Measurements from ENCODE around the gene ZNF195.
"Not testable (repeated sequence)": the region's sequence is repeated elsewhere in the genome, so short reads cannot be mapped to it uniquely, and the experiment has no call there.

The ZNF195 gene

GRCh38 chr11:3402181-3402860 is 23.4 kb upstream of the ZNF195 start:
- not testable (repeated sequence) for ATAC-seq

- not testable (repeated sequence) for ATAC-seq
Measured at GRCh38 chr11:3401052-3401451, 22.1 kb upstream of the ZNF195 start.

- not testable (repeated sequence) for ATAC-seq
Measured at GRCh38 chr11:3398509-3398908, 19.6 kb upstream of the ZNF195 start.

GRCh38 chr11:3398106-3398505 is 19.2 kb upstream of the ZNF195 start:
- not testable (repeated sequence) for ATAC-seq

GRCh38 chr11:3397210-3397609 is 18.3 kb upstream of the ZNF195 start:
- not testable (repeated sequence) for ATAC-seq

- ATAC-seq = not testable (repeated sequence)
Measured at GRCh38 chr11:3395468-3395867, 16.5 kb upstream of the ZNF195 start.

GRCh38 chr11:3394956-3395355 is 16.0 kb upstream of the ZNF195 start:
- ATAC-seq = not testable (repeated sequence)

- not testable (repeated sequence) for ATAC-seq
Measured at GRCh38 chr11:3393450-3393849, 14.5 kb upstream of the ZNF195 start.

- ATAC-seq = no peak
Measured at GRCh38 chr11:3382613-3383285, 3.8 kb upstream of the ZNF195 start.

GRCh38 chr11:3381794-3382193 is 2.8 kb upstream of the ZNF195 start:
- ATAC-seq = no peak

GRCh38 chr11:3380706-3381545 is 2.0 kb upstream of the ZNF195 start:
- ATAC-seq = no peak

- no peak for ATAC-seq
Measured at GRCh38 chr11:3375552-3375951, 3.4 kb downstream of the ZNF195 start.

GRCh38 chr11:3370311-3370870 is 8.6 kb downstream of the ZNF195 start:
- ATAC-seq = no peak

- ATAC-seq = no peak
Measured at GRCh38 chr11:3369366-3369765, 9.6 kb downstream of the ZNF195 start.

- no peak for ATAC-seq
Measured at GRCh38 chr11:3368199-3368598, 10.7 kb downstream of the ZNF195 start.

GRCh38 chr11:3367221-3367620 is 11.7 kb downstream of the ZNF195 start:
- no peak for ATAC-seq

GRCh38 chr11:3359092-3359824 is 19.7 kb downstream of the ZNF195 start:
- ATAC-seq = no peak

GRCh38 chr11:3357994-3358676 is 20.8 kb downstream of the ZNF195 start:
- ATAC-seq = no peak

GRCh38 chr11:3357302-3357701 is 21.6 kb downstream of the ZNF195 start:
- ATAC-seq = no peak

- ATAC-seq = no peak
Measured at GRCh38 chr11:3356858-3357257, 22.1 kb downstream of the ZNF195 start.

GRCh38 chr11:3353066-3353465 is 25.9 kb downstream of the ZNF195 start:
- ATAC-seq = no peak

GRCh38 chr11:3347127-3347526 is 31.8 kb downstream of the ZNF195 start:
- ATAC-seq = no peak

All from activated CD4-positive, CD25-positive, alpha-beta regulatory T cell treated with anti-CD3 and anti-CD28 coated beads, Interleukin-2, amount 50 U/mL, for 24 hours (primary cell).